ENCODE measurements around the gene WBP2. TPM values are rescaled to one million over a fixed set of nuclear protein-coding genes. Genes with fewer than 3 reads are reported as not detected.

The WBP2 gene
- total RNA-seq, 1 donor from 2014 or later: 72.6 TPM

- H3K79me2 ChIP-seq (ENCODE audit: insufficient read depth, low read length): no peaks in the 10 kb centered on the region
- no peak overlapping the region for H3K27ac ChIP-seq (ENCODE audit: low read depth, low read length)
- no peak overlapping the region for H2AFZ ChIP-seq (ENCODE audit: low read depth, low read length)
- peaks cover 5% of the 10 kb centered on the region for H3K4me1 ChIP-seq (ENCODE audit: insufficient read depth, low read length)
- DNase-seq (ENCODE audit: low read depth) (no peak), FAIRE-seq (no peak)
- no peak overlapping the region for H3K4me2 ChIP-seq (ENCODE audit: low read length)
- no peaks in the 10 kb centered on the region for H3K27me3 ChIP-seq (ENCODE audit: insufficient read depth, low read length)
- H3K9me3 ChIP-seq (ENCODE audit: insufficient read depth, low read depth, low read length): no peaks in the 10 kb centered on the region
- H3K27me3 Mint-ChIP-seq (ENCODE audit: low read depth, unreplicated experiment): peaks cover 6% of the 10 kb centered on the region
- no peaks in the 10 kb centered on the region for H3K9me3 Mint-ChIP-seq (ENCODE audit: unreplicated experiment)
- H3K9ac ChIP-seq (ENCODE audit: low read length): no peak overlapping the region
- H3K4me3 Mint-ChIP-seq (ENCODE audit: unreplicated experiment): no peak overlapping the region
- TF ChIP-seq CTCF (IDR thresholded peaks at IDR 0.05; ENCODE audit: insufficient read depth, low read depth, low read length): no peak
- no peak for TF ChIP-seq EZH2 (IDR thresholded peaks at IDR 0.05; ENCODE audit: insufficient read depth, low read length)
- peaks cover 1% of the 10 kb centered on the region for H3K36me3 Mint-ChIP-seq (ENCODE audit: low read depth, unreplicated experiment)
- no peak overlapping the region for H3K27ac Mint-ChIP-seq (ENCODE audit: unreplicated experiment)
- H4K20me1 ChIP-seq (ENCODE audit: insufficient read depth, low read length): no peaks in the 10 kb centered on the region
- H3K4me3 ChIP-seq (ENCODE audit: insufficient read depth, low read depth, low read length): no peak overlapping the region
- H3K36me3 ChIP-seq (ENCODE audit: insufficient read depth, low read length): no peaks in the 10 kb centered on the region
- peaks cover 10% of the 10 kb centered on the region for H3K4me1 Mint-ChIP-seq (ENCODE audit: low read depth, unreplicated experiment)
Observed at GRCh38 chr17:75835654-75835987, 19.5 kb downstream of the WBP2 start.

GRCh38 chr17:75834928-75835653 lies 20.0 kb downstream of the WBP2 start:
- Mint-ChIP-seq H3K27me3 (ENCODE audit: low read depth, unreplicated experiment) (peaks cover 6% of the 10 kb centered on the region), H3K4me3 (ENCODE audit: unreplicated experiment) (no peak overlapping the region), H3K27ac (ENCODE audit: unreplicated experiment) (no peak overlapping the region), H3K9me3 (ENCODE audit: unreplicated experiment) (no peaks in the 10 kb centered on the region), H3K4me1 (ENCODE audit: low read depth, unreplicated experiment) (peaks cover 10% of the 10 kb centered on the region), H3K36me3 (ENCODE audit: low read depth, unreplicated experiment) (peaks cover 1% of the 10 kb centered on the region)
- peaks cover 5% of the 10 kb centered on the region for H3K4me1 ChIP-seq (ENCODE audit: insufficient read depth, low read length)
- no peak overlapping the region for H2AFZ ChIP-seq (ENCODE audit: low read depth, low read length)
- no peaks in the 10 kb centered on the region for H3K27me3 ChIP-seq (ENCODE audit: insufficient read depth, low read length)
- no peak overlapping the region for H3K4me2 ChIP-seq (ENCODE audit: low read length)
- FAIRE-seq (no peak), DNase-seq (ENCODE audit: low read depth) (no peak)
- H3K36me3 ChIP-seq (ENCODE audit: insufficient read depth, low read length): no peaks in the 10 kb centered on the region
- no peak overlapping the region for H3K27ac ChIP-seq (ENCODE audit: low read depth, low read length)
- no peaks in the 10 kb centered on the region for H3K79me2 ChIP-seq (ENCODE audit: insufficient read depth, low read length)
- H4K20me1 ChIP-seq (ENCODE audit: insufficient read depth, low read length): no peaks in the 10 kb centered on the region
- no peak for TF ChIP-seq CTCF (IDR thresholded peaks at IDR 0.05; ENCODE audit: insufficient read depth, low read depth, low read length)
- H3K9me3 ChIP-seq (ENCODE audit: insufficient read depth, low read depth, low read length): no peaks in the 10 kb centered on the region
- no peak overlapping the region for H3K9ac ChIP-seq (ENCODE audit: low read length)
- H3K4me3 ChIP-seq (ENCODE audit: insufficient read depth, low read depth, low read length): no peak overlapping the region

- no peak overlapping the region for H3K9ac ChIP-seq (ENCODE audit: low read length)
- FAIRE-seq (no peak), DNase-seq (ENCODE audit: low read depth) (no peak)
- no peak overlapping the region for H3K4me3 ChIP-seq (ENCODE audit: insufficient read depth, low read depth, low read length)
- Mint-ChIP-seq H3K4me3 (ENCODE audit: unreplicated experiment) (no peak overlapping the region), H3K27me3 (ENCODE audit: low read depth, unreplicated experiment) (peaks cover 6% of the 10 kb centered on the region), H3K9me3 (ENCODE audit: unreplicated experiment) (no peaks in the 10 kb centered on the region), H3K27ac (ENCODE audit: unreplicated experiment) (no peak overlapping the region), H3K36me3 (ENCODE audit: low read depth, unreplicated experiment) (peaks cover 1% of the 10 kb centered on the region), H3K4me1 (ENCODE audit: low read depth, unreplicated experiment) (peaks cover 10% of the 10 kb centered on the region)
- no peak overlapping the region for H3K4me2 ChIP-seq (ENCODE audit: low read length)
- no peaks in the 10 kb centered on the region for H4K20me1 ChIP-seq (ENCODE audit: insufficient read depth, low read length)
- no peaks in the 10 kb centered on the region for H3K9me3 ChIP-seq (ENCODE audit: insufficient read depth, low read depth, low read length)
- peaks cover 5% of the 10 kb centered on the region for H3K4me1 ChIP-seq (ENCODE audit: insufficient read depth, low read length)
- H3K36me3 ChIP-seq (ENCODE audit: insufficient read depth, low read length): no peaks in the 10 kb centered on the region
- no peak overlapping the region for H2AFZ ChIP-seq (ENCODE audit: low read depth, low read length)
- no peak overlapping the region for H3K27ac ChIP-seq (ENCODE audit: low read depth, low read length)
- TF ChIP-seq CTCF (IDR thresholded peaks at IDR 0.05; ENCODE audit: insufficient read depth, low read depth, low read length) (no peak), EZH2 (IDR thresholded peaks at IDR 0.05; ENCODE audit: insufficient read depth, low read length) (no peak)
- no peaks in the 10 kb centered on the region for H3K27me3 ChIP-seq (ENCODE audit: insufficient read depth, low read length)
- no peaks in the 10 kb centered on the region for H3K79me2 ChIP-seq (ENCODE audit: insufficient read depth, low read length)
Observed at GRCh38 chr17:75834279-75834920, 20.7 kb downstream of the WBP2 start.
